Keratinocyte (primary cell): ENCODE measurements around the gene COASY.

ENCODE experiments used
- EZH2 ChIP-seq: IDR thresholded peaks from one replicate; pipeline ENCODE4 v1.6.1; 2012; ENCODE audit warnings: inconsistent platforms, mild to moderate bottlenecking, low read length, moderate library complexity
- TF ChIP-seq, protein P1 (sequence below), 3 experiments: IDR thresholded peaks in 1 of 3; conservative IDR thresholded peaks in 1 of 3; optimal IDR thresholded peaks in 1 of 3; 2 replicates in 2 of 3; 3 replicates in 1 of 3; pipeline versions ENCODE3 to v1.5.1; 2011; ENCODE audit warnings: low read length in 3 of 3, mild to moderate bottlenecking in 3 of 3, moderate library complexity in 2 of 3, control low read depth in 1 of 3, inconsistent platforms in 1 of 3; ENCODE audit not compliant: insufficient read depth in 2 of 3; ENCODE audit errors: extremely low read depth in 1 of 3

DNA sequence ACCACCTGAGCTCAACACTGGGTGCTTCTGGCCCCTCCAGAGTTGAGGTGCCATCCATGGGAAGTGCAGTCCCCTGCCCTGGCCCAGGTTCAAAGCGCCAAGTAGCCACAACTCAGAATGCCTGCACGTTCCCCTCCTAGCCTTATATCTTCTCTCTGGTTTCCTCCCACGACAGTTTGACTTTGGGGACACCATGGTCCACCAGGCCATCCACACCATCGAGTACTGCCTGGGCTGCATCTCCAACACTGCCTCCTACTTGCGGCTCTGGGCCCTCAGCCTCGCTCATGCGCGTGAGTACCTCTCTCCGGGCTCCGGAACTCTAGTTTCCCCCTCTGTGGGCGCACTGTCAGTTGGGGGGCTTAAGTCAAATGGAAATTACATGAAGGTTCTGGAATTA is 48.3 kb upstream of the COASY start:
- TF ChIP-seq, protein P1, sequence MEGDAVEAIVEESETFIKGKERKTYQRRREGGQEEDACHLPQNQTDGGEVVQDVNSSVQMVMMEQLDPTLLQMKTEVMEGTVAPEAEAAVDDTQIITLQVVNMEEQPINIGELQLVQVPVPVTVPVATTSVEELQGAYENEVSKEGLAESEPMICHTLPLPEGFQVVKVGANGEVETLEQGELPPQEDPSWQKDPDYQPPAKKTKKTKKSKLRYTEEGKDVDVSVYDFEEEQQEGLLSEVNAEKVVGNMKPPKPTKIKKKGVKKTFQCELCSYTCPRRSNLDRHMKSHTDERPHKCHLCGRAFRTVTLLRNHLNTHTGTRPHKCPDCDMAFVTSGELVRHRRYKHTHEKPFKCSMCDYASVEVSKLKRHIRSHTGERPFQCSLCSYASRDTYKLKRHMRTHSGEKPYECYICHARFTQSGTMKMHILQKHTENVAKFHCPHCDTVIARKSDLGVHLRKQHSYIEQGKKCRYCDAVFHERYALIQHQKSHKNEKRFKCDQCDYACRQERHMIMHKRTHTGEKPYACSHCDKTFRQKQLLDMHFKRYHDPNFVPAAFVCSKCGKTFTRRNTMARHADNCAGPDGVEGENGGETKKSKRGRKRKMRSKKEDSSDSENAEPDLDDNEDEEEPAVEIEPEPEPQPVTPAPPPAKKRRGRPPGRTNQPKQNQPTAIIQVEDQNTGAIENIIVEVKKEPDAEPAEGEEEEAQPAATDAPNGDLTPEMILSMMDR (optimal IDR thresholded peaks at IDR 0.05 in 1 of 3, IDR thresholded peaks at IDR 0.05 in 1 of 3, conservative IDR thresholded peaks at IDR 0.05 in 1 of 3; ENCODE audit: extremely low read depth in 1 of 3, insufficient read depth in 2 of 3, low read length in 3 of 3) = no peak
- no peak for TF ChIP-seq EZH2
